Mucosa of descending colon (tissue), 3 donors: ENCODE measurements around the gene YTHDF1. TPM values are rescaled to one million over a fixed set of nuclear protein-coding genes. Genes with fewer than 3 reads are reported as not detected.

Experiments
- ATAC-seq: fragments of 200-7000 bp; cut with Tn5 transposase; one replicate; pipeline ENCODE4 v1.9.1; 2020; ENCODE audit warnings: mild to moderate bottlenecking, moderate library complexity
- DNase-seq, 3 donors: peaks; one replicate each; pipeline ENCODE4 v3.0.0-alpha.2; 2020
- H3K36me3 ChIP-seq: fragments of 200-600 bp; one replicate; pipeline ENCODE4 v1.8.0; 2021; ENCODE audit warnings: low read depth, mild to moderate bottlenecking
- H3K4me1 ChIP-seq: fragments of 200-600 bp; one replicate; pipeline ENCODE4 v1.8.0; 2021; ENCODE audit warnings: low read depth, mild to moderate bottlenecking
- H3K4me3 ChIP-seq: fragments of 200-600 bp; one replicate; pipeline ENCODE4 v1.8.0; 2021; ENCODE audit warnings: mild to moderate bottlenecking
- H3K9me3 ChIP-seq: fragments of 200-600 bp; one replicate; pipeline ENCODE4 v1.8.0; 2021; ENCODE audit warnings: mild to moderate bottlenecking
- intact Hi-C, 2 donors: fragments of 100-400 bp; cut with DNase I in 1 of 2; cut with micrococcal nuclease in 1 of 2; formaldehyde crosslinking; loops; one replicate each; pipeline versions ENCODE4 v1.11.0 to v1.11.1; 2022; cut with DNase I, micrococcal nuclease
- total RNA-seq, 3 donors: library from RNA; stranded (reverse); fragmentation: NEBNext Ultra II Directional in 2 of 3; extraction: Animal tissue kit (Norgen Biotek cat#: 25700) in 2 of 3; gene quantifications; one replicate each; pipeline versions ENCODE4 v1.2.1 to v1.2.4, GENCODE V29; 2021 to 2023
- TF ChIP-seq, protein P1 (sequence below): fragments of 200-600 bp; IDR thresholded peaks from one replicate; pipeline ENCODE4 v1.8.0; 2022; ENCODE audit warnings: antibody characterized with exemption, mild to moderate bottlenecking
- donor health status: DM: no; HTN: no; CAD: no; lungs with moderate emphysema.
- donor health status: DM: no; HTN: no; CAD: no.
- donor health status: DM: no; HTN: yes; CAD: no.

YTHDF1 gene
- total RNA-seq, 3 donors from 2014 or later = 32.0 to 37.2 (median 34.2) TPM

DNA sequence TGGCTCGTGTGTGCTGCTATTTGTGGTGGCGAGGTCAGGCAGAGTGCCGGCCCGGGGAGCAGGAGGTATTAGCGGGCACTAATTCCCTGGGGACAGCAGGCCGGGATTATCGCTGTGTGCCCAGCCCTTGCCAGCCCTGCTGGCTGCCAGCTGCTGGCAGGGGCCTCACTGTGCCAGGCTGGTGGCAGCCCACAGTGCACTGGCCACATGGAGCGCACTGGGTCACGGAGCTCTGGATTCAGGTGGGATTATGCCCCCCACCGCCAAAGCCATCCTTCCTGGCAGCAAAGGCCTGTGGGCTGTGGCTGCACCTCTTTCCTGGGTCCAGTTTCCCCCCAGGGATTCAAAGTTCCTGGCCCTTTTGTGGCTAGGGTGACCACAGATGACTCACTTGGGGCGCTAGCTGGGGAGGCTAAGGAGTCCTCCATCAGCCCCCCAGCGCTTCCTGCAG lies 59.7 kb downstream of the YTHDF1 start:
- H3K9me3 ChIP-seq = no peaks in the 10 kb centered on the region
- H3K4me1 ChIP-seq = no peaks in the 10 kb centered on the region
- H3K36me3 ChIP-seq = no peaks in the 10 kb centered on the region
- no peak for ATAC-seq
- DNase-seq = peak in 2 of 3 donors; percentile 14 to 15
- no peak overlapping the region for H3K4me3 ChIP-seq
- TF ChIP-seq, protein P1, sequence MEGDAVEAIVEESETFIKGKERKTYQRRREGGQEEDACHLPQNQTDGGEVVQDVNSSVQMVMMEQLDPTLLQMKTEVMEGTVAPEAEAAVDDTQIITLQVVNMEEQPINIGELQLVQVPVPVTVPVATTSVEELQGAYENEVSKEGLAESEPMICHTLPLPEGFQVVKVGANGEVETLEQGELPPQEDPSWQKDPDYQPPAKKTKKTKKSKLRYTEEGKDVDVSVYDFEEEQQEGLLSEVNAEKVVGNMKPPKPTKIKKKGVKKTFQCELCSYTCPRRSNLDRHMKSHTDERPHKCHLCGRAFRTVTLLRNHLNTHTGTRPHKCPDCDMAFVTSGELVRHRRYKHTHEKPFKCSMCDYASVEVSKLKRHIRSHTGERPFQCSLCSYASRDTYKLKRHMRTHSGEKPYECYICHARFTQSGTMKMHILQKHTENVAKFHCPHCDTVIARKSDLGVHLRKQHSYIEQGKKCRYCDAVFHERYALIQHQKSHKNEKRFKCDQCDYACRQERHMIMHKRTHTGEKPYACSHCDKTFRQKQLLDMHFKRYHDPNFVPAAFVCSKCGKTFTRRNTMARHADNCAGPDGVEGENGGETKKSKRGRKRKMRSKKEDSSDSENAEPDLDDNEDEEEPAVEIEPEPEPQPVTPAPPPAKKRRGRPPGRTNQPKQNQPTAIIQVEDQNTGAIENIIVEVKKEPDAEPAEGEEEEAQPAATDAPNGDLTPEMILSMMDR = no peak
- intact Hi-C loops = no loop called here

DNA sequence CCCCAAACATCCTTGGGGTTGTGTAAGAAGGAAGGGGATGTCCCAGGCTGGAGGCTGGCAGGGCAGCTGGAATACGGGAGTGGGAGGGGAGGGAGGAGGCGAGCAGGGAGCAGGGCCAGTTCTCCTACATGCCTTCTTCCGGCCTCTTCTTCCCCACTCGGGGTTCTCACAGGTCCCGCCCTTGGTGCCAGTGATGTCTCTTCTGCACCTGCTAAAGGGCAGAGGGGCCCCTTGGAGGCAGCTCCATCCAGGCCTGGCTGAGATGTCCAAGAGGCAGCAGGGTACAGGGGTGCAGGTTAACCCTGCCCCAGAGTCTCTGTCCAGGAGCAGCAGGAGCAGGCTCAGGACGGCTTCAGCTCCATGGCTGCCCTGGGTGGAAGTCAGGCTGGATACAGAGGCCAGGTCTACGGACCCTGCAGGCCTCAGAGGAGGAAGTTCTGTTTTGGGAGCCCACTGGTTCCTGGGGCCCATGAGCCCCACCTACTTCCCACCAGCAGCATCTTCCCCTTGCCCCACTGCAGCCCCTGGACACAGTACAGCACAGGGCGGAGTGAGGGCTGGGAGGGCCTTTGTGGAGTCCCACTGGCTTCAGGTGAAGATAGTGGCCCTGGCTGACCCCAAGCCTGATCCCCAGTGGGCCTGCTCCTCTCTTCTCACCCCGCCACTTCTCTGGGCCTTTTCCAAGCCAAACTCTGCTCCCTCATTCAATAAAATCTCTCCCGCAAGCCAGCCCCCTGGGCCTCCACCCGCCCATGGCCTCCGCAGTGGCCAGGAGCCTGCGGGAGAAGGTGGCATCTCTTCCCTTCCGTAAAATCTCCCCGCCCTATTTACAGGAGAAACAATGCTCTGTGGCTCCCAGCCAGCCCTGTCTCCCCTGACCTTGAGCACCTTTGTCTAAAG lies 60.4 kb downstream of the YTHDF1 start:
- no peaks in the 10 kb centered on the region for H3K4me1 ChIP-seq
- no peak overlapping the region for H3K4me3 ChIP-seq
- ATAC-seq (no peak), DNase-seq (peak in 2 of 3 donors; percentile 5 to 17)
- H3K36me3 ChIP-seq = no peaks in the 10 kb centered on the region
- no peaks in the 10 kb centered on the region for H3K9me3 ChIP-seq
- intact Hi-C loops = no loop called here
- TF ChIP-seq, protein P1 = no peak

DNA sequence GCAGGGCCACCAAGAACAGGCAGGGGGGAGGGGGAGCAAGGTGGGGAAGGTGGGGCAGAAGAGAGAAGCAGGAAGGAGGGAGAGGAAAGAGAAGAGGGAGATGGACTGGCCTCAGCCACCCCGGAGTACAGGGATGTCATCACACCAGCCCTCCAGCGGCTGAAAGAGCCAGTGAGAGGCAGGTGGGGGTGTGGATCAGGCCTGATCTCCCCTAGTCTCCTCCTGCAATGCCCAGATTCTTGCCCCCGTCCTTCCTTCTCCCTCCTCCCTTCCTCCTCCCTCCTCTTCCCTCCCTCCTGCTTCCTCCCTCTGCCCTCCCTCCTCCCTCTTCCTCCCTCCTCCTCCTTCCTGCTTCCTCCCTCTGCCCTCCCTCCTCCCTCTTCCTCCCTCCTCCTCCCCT lies 61.5 kb downstream of the YTHDF1 start:
- H3K4me3 ChIP-seq = no peak overlapping the region
- no peaks in the 10 kb centered on the region for H3K9me3 ChIP-seq
- ATAC-seq (no peak), DNase-seq (peak in 1 of 3 donors; percentile 18)
- H3K36me3 ChIP-seq = no peaks in the 10 kb centered on the region
- H3K4me1 ChIP-seq = no peaks in the 10 kb centered on the region
- TF ChIP-seq, protein P1 = no peak
- intact Hi-C loops = no loop called here

DNA sequence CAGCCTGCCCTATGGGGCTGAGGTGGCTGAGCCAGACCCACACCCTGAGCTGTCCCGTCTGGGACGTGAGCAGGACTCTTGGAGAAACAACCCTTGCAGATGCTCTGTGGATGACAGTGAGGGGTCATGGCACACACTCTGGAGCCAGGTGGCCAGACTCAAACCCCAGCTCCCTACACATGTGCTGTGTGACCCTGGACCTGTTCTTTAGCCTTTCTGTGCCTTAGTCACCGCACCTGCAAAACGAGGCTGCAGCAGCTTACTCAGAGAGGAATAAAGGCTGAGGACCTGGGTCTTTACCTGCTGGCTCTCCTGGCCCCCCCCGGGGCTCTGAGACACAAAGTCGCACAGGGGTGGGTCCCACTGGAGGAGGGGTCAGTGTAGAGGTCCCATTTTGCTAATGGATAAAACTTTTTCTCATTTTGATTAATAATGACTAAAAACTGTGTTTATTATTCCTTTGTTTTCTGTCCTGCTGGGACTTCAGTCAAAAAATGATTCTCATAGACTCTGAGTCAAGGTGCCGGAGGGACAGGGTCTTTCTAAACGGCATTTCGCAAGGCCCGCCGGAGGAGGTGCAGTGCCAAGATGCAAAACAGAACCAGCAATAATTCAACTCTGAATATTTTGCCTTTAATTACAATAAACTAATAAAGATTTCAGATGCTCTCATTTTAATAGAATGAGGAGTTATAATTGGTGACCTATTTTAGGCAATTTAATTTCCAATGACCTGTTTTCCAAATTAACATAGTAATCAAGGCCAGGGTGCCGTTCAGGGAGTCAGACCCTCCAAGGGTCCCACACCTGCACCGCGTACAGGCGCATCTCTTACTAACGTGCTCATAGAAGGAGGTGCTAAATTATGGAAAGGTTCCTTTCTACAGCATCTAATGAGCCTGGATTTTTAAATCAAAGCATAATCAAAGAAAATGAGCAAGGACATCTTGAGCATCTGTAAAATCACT lies 62.4 kb downstream of the YTHDF1 start:
- Histone ChIP-seq H3K9me3 (no peaks in the 10 kb centered on the region), H3K36me3 (no peaks in the 10 kb centered on the region), H3K4me3 (no peak overlapping the region), H3K4me1 (no peaks in the 10 kb centered on the region)
- DNase-seq (peak in 1 of 3 donors; percentile 12), ATAC-seq (no peak)
- intact Hi-C loops = no loop called here
- TF ChIP-seq, protein P1 = no peak

DNA sequence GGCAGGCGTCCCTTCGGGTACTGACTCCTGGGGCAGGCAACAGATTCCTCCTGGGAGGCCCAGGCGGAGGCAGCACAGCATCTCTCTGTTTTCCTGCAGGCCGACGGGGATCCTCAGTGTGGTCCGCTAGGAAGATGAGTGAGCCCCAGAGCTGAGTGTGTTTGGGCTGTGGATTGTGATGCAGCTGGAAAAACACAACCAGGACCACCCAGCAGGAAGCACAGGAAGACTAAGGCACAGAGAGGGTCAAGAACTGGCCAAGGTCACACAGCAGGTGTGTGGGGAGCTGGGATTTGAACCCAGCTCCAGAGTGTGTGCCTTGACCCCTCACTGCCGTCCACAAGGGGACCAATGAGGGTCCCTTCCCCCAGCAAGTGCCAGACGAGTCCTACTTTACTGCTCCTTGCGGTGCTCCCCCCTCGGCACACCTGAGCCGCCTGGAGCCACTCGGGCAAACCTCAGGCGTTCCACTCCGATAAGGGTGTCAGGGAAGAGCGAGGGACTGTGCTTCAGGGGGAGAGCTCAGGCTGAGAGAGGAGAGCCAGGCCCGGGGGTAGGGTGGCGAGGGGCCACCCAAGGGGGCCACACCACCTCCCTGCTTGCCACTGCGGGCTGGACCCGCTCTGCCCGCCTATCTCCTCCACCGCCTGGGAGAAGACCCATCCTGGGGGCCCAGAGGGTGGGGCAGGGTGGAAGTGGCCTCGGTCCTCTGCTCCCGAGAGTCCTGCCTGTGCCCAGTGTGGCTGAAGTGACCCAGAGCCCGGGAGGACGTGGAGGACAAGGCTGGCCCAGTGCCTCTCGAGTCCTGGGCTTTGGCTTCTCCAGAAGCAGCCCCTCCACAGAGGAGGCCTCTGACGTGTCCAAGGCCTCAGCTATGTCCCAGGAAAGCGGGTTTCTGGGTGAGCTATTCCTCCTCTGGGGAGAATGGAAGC lies 63.3 kb downstream of the YTHDF1 start:
- intact Hi-C loops = no loop called here
- Histone ChIP-seq H3K4me1 (no peaks in the 10 kb centered on the region), H3K36me3 (no peaks in the 10 kb centered on the region), H3K4me3 (no peak overlapping the region), H3K9me3 (peaks cover under 1% of the 10 kb centered on the region)
- TF ChIP-seq, protein P1 = no peak
- ATAC-seq (no peak), DNase-seq (peak in 2 of 3 donors; percentile 6 to 25)
